GM18907 (cell line): Measurements from ENCODE around the gene ERC2.
A peak's percentile ranks its signal among the peaks of the same experiment; 100 is the strongest.

Source experiments
- ATAC-seq: cut with Tn5 transposase; IDR thresholded peaks from one replicate; pipeline ENCODE4 v1.9.1; 2021; ENCODE audit warnings: mild to moderate bottlenecking, moderate library complexity; ENCODE audit not compliant: unreplicated experiment

Gene ERC2

GRCh38 chr3:55955891-55956477, 512.3 kb downstream of the ERC2 start:
- ATAC-seq = no peak

- ATAC-seq = no peak
Observed at GRCh38 chr3:55951388-55951787, 516.9 kb downstream of the ERC2 start.

GRCh38 chr3:55947406-55947805, 520.9 kb downstream of the ERC2 start:
- ATAC-seq = no peak

GRCh38 chr3:55946574-55947160, 521.6 kb downstream of the ERC2 start:
- no peak for ATAC-seq

- no peak for ATAC-seq
Observed at GRCh38 chr3:55942868-55943267, 525.4 kb downstream of the ERC2 start.

GRCh38 chr3:55939287-55939686, 529.0 kb downstream of the ERC2 start:
- ATAC-seq = no peak

- no peak for ATAC-seq
Observed at GRCh38 chr3:55937301-55937700, 531.0 kb downstream of the ERC2 start.

GRCh38 chr3:55936549-55937052, 531.7 kb downstream of the ERC2 start:
- ATAC-seq = no peak

GRCh38 chr3:55935241-55935640, 533.0 kb downstream of the ERC2 start:
- no peak for ATAC-seq

- no peak for ATAC-seq
Observed at GRCh38 chr3:55934771-55935170, 533.5 kb downstream of the ERC2 start.

- ATAC-seq = no peak
Observed at GRCh38 chr3:55929154-55929869, 539.0 kb downstream of the ERC2 start.

- ATAC-seq = no peak
Observed at GRCh38 chr3:55923626-55924025, 544.6 kb downstream of the ERC2 start.

- peak; percentile 59 for ATAC-seq
Observed at GRCh38 chr3:55923207-55923606, 545.1 kb downstream of the ERC2 start.

GRCh38 chr3:55912880-55913279, 555.4 kb downstream of the ERC2 start:
- no peak for ATAC-seq

GRCh38 chr3:55911266-55911665, 557.0 kb downstream of the ERC2 start:
- ATAC-seq = no peak

- no peak for ATAC-seq
Observed at GRCh38 chr3:55910543-55910942, 557.7 kb downstream of the ERC2 start.

- ATAC-seq = no peak
Observed at GRCh38 chr3:55909373-55909772, 558.9 kb downstream of the ERC2 start.

GRCh38 chr3:55907616-55908015, 560.7 kb downstream of the ERC2 start:
- ATAC-seq = no peak

- no peak for ATAC-seq
Observed at GRCh38 chr3:55906896-55907295, 561.4 kb downstream of the ERC2 start.

- ATAC-seq = no peak
Observed at GRCh38 chr3:55904716-55905115, 563.6 kb downstream of the ERC2 start.

- ATAC-seq = no peak
Observed at GRCh38 chr3:55903680-55904079, 564.6 kb downstream of the ERC2 start.

GRCh38 chr3:55902221-55902900, 565.9 kb downstream of the ERC2 start:
- no peak for ATAC-seq
